ENCODE measurements around the gene CFAP206. TPM values are rescaled to one million over a fixed set of nuclear protein-coding genes. Genes with fewer than 3 reads are reported as not detected.

The CFAP206 gene
- total RNA-seq, 2 experiments from 2014 or later: 0.11 TPM; not detected in 1

DNA sequence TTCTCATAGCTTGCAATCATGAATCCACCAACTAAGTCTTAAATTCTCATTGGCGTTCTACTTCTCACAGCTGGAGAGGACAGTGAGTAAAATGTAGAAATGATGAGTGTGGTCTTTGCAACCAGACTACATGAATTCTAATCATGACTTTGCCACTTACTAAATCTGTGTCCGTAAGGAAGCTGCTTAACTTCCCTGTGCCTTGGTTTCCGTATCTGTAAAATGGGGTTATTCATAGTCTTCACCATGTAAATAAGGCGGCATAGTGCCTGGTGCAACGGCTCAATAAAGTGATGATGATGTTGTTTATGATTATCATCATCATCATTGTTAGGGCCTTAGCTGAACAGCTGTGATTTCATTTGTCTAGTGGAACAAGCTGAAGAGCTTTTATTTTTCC is 12.6 kb downstream of the CFAP206 start:
- Histone ChIP-seq H3K4me3 (ENCODE audit: low read length) (no peak overlapping the region), H3K9me3 (ENCODE audit: control insufficient read depth in 1 of 2, insufficient read depth in 1 of 2, low read length in 2 of 2) (no peaks in the 10 kb centered on the region), H3K27ac (ENCODE audit: low read depth in 1 of 2, low read length in 2 of 2) (no peak overlapping the region), H3K4me1 (ENCODE audit: insufficient read depth, low read length) (no peaks in the 10 kb centered on the region), H3K36me3 (ENCODE audit: insufficient read depth, low read length) (no peaks in the 10 kb centered on the region), H3K27me3 (ENCODE audit: control insufficient read depth in 1 of 2, insufficient read depth in 2 of 2, low read length in 2 of 2) (peaks cover 2 to 7% of the 10 kb centered on the region in 2 experiments)
- DNase-seq (no peak), ATAC-seq (ENCODE audit: poor library complexity) (no peak)
- no peaks in the 10 kb centered on the region for H3K27me3 Mint-ChIP-seq
- ChIA-PET POLR2A (no interaction called here), CTCF (no interaction called here)
- no peaks in the 10 kb centered on the region for H3K9me3 Mint-ChIP-seq
- no peak for TF ChIP-seq CTCF (IDR thresholded peaks at IDR 0.05)
- H3K27ac Mint-ChIP-seq: no peak overlapping the region
- intact Hi-C loops (cut with DNase I, micrococcal nuclease): no loop called here
- H3K4me1 Mint-ChIP-seq (ENCODE audit: low read depth): no peaks in the 10 kb centered on the region
- no peaks in the 10 kb centered on the region for H3K36me3 Mint-ChIP-seq (ENCODE audit: low read depth)
- H3K4me3 Mint-ChIP-seq: no peak overlapping the region

- no peaks in the 10 kb centered on the region for H3K4me1 Mint-ChIP-seq (ENCODE audit: low read depth)
- Histone ChIP-seq H3K9me3 (ENCODE audit: control insufficient read depth in 1 of 2, insufficient read depth in 1 of 2, low read length in 2 of 2) (no peaks in the 10 kb centered on the region), H3K27ac (ENCODE audit: low read depth in 1 of 2, low read length in 2 of 2) (no peak overlapping the region), H3K4me3 (ENCODE audit: low read length) (no peak overlapping the region), H3K27me3 (ENCODE audit: control insufficient read depth in 1 of 2, insufficient read depth in 2 of 2, low read length in 2 of 2) (peaks cover 0 to 2% of the 10 kb centered on the region in 2 experiments), H3K4me1 (ENCODE audit: insufficient read depth, low read length) (no peaks in the 10 kb centered on the region), H3K36me3 (ENCODE audit: insufficient read depth, low read length) (no peaks in the 10 kb centered on the region)
- H3K4me3 Mint-ChIP-seq: no peak overlapping the region
- no peaks in the 10 kb centered on the region for H3K9me3 Mint-ChIP-seq
- POLR2A ChIA-PET: no interaction called here
- no peak for TF ChIP-seq CTCF (IDR thresholded peaks at IDR 0.05)
- H3K27ac Mint-ChIP-seq: no peak overlapping the region
- H3K27me3 Mint-ChIP-seq: no peaks in the 10 kb centered on the region
- intact Hi-C loops (cut with DNase I, micrococcal nuclease): no loop called here
- ATAC-seq (ENCODE audit: poor library complexity) (no peak), DNase-seq (no peak)
- CTCF ChIA-PET: no interaction called here
- H3K36me3 Mint-ChIP-seq (ENCODE audit: low read depth): no peaks in the 10 kb centered on the region
Measured at GRCh38 chr6:87421576-87421975, 13.8 kb downstream of the CFAP206 start.

DNA sequence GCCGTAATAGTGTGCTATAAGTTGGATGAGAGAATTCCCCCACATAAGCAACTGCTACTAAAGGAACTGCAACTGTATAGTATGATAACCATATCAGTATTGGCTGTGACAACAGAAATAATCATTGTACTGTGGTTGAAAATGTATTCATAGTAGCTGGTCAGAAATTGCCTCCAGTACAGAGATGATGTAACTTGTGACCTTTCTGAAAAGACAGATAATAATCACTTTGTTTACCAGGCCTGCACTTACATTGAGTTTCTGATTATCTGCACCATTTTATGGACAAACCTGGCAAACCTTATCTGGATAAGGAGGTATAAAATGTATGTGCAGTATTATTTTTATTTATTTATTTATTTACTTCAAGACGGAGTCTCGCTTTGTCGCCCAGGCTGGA is 19.0 kb downstream of the CFAP206 start:
- intact Hi-C loops (cut with DNase I, micrococcal nuclease): no loop called here
- ChIA-PET CTCF (no interaction called here), POLR2A (no interaction called here)
- H3K4me3 Mint-ChIP-seq: no peak overlapping the region
- no peak for ATAC-seq (ENCODE audit: poor library complexity)
- Histone ChIP-seq H3K36me3 (ENCODE audit: insufficient read depth, low read length) (no peaks in the 10 kb centered on the region), H3K4me1 (ENCODE audit: insufficient read depth, low read length) (no peaks in the 10 kb centered on the region), H3K27me3 (ENCODE audit: control insufficient read depth in 1 of 2, insufficient read depth in 2 of 2, low read length in 2 of 2) (peaks cover 2 to 8% of the 10 kb centered on the region in 2 experiments), H3K27ac (ENCODE audit: low read depth in 1 of 2, low read length in 2 of 2) (no peak overlapping the region), H3K9me3 (ENCODE audit: control insufficient read depth in 1 of 2, insufficient read depth in 1 of 2, low read length in 2 of 2) (no peaks in the 10 kb centered on the region), H3K4me3 (ENCODE audit: low read length) (no peak overlapping the region)
- no peak for DNase-seq
- H3K36me3 Mint-ChIP-seq (ENCODE audit: low read depth): no peaks in the 10 kb centered on the region
- H3K4me1 Mint-ChIP-seq (ENCODE audit: low read depth): no peaks in the 10 kb centered on the region
- no peak overlapping the region for H3K27ac Mint-ChIP-seq
- H3K9me3 Mint-ChIP-seq: no peaks in the 10 kb centered on the region
- no peak for TF ChIP-seq CTCF (IDR thresholded peaks at IDR 0.05)
- H3K27me3 Mint-ChIP-seq: peaks cover 10% of the 10 kb centered on the region

Measured in CD4-positive, alpha-beta T cell (primary cell).